Smooth muscle cell (in vitro differentiated cells): ENCODE data around the gene FYN. TPM values are rescaled to one million over a fixed set of nuclear protein-coding genes. Genes with fewer than 3 reads are reported as not detected.
"Not testable (repeated sequence)": the region's sequence is repeated elsewhere in the genome, so short reads cannot be mapped to it uniquely, and the experiment has no call there.

ENCODE experiments used
- DNase-seq: peaks from one replicate; lab custom pipeline; 2025; ENCODE audit not compliant: unreplicated experiment; lab: John Stamatoyannopoulos, UW
- H2AFZ ChIP-seq: fragments of 200-600 bp; sonication (generic); 2 replicates; pipeline ENCODE4 v1.6.0; 2016; ENCODE audit warnings: antibody characterized with exemption, low read depth, mild to moderate bottlenecking
- H3F3A ChIP-seq: fragments of 200-600 bp; sonication (generic); 2 replicates; pipeline ENCODE4 v1.6.0; 2017; ENCODE audit warnings: antibody characterized with exemption, low read depth
- H3K27ac ChIP-seq: fragments of 200-600 bp; sonication (generic); 2 replicates; pipeline ENCODE4 v1.5.1; 2016; ENCODE audit warnings: low read depth, mild to moderate bottlenecking
- H3K27me3 ChIP-seq: fragments of 200-600 bp; sonication (generic); 2 replicates; pipeline ENCODE4 v1.6.1; 2016; ENCODE audit warnings: low read depth, mild to moderate bottlenecking
- H3K36me3 ChIP-seq: fragments of 200-600 bp; sonication (generic); 2 replicates; pipeline ENCODE4 v1.5.1; 2016; ENCODE audit warnings: low read depth
- H3K4me1 ChIP-seq: fragments of 200-600 bp; sonication (generic); 2 replicates; pipeline ENCODE4 v1.5.1; 2016; ENCODE audit warnings: low read depth
- H3K4me2 ChIP-seq: fragments of 200-600 bp; sonication (generic); 2 replicates; pipeline ENCODE4 v1.6.0; 2016; ENCODE audit warnings: mild to moderate bottlenecking
- H3K4me3 ChIP-seq: fragments of 200-600 bp; sonication (generic); 2 replicates; pipeline ENCODE4 v1.5.1; 2016; ENCODE audit warnings: mild to moderate bottlenecking
- H3K79me2 ChIP-seq: fragments of 200-600 bp; sonication (generic); 2 replicates; pipeline ENCODE4 v1.6.0; 2016; ENCODE audit warnings: low read depth, mild to moderate bottlenecking
- H3K9ac ChIP-seq: fragments of 200-600 bp; sonication (generic); 2 replicates; pipeline ENCODE4 v1.6.0; 2016; ENCODE audit warnings: low read depth
- H3K9me3 ChIP-seq: fragments of 200-600 bp; sonication (generic); replicated peaks from 2 replicates; pipeline ENCODE4 v1.5.1; 2016; ENCODE audit warnings: low read depth
- H4K20me1 ChIP-seq: fragments of 200-600 bp; sonication (generic); 2 replicates; pipeline ENCODE4 v1.6.0; 2016; ENCODE audit warnings: low read depth
- WGBS: methylation state at CpG from one replicate; pipeline ENCODE4 v1.1.7; 2016; ENCODE audit warnings: low lambda C conversion rate; 5-methylcytosine and 5-hydroxymethylcytosine counted together
- polyA plus RNA-seq: library from polyadenylated mRNA; unstranded; fragments of >200 nt; fragmentation: Nextera tagmentation; extraction: Ambion mirVana; gene quantifications from 2 replicates; pipeline ENCODE4 v1.2.1, GENCODE V29; 2016
- total RNA-seq: library from RNA; depleted of rRNA; stranded (reverse); fragments of >200 nt; gene quantifications from 2 replicates; pipeline ENCODE4 v1.2.3, GENCODE V29; 2014
- TF ChIP-seq, protein P1 (sequence below): fragments of 200-600 bp; sonication (generic); IDR thresholded peaks from 2 replicates; pipeline ENCODE4 v1.5.1; 2017; ENCODE audit warnings: borderline replicate concordance, mild to moderate bottlenecking, antibody characterized with exemption; ENCODE audit not compliant: insufficient read depth, poor library complexity, severe bottlenecking

The FYN gene
- total and polyA plus RNA-seq, 2 experiments from 2014 or later, result 110 to 138 TPM

DNA sequence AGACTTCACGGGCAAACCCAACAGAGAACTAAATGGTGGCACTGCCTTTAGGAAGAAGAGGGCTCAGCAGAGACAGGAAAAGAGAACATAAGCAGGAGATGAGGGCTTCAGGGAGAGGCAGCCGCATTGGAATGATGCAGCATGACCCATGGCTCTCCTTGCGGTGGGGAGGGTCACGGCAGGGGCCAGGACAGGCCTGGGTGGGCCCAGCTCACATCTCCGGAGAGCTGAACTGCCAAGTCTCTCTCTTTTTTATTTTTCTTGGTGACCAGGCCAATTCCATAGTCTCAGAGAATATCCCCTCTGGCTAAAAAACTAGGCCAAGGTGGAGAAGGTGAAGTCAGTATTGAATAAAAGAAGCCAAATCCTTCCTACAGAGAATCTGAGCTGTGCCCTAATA is 190.1 kb downstream of the FYN start:
- no peaks in the 10 kb centered on the region for H3K27me3 ChIP-seq
- H3K9ac ChIP-seq, result no peak overlapping the region
- no peak overlapping the region for H2AFZ ChIP-seq
- no peak overlapping the region for H3K27ac ChIP-seq
- no peaks in the 10 kb centered on the region for H3K9me3 ChIP-seq
- H3K4me2 ChIP-seq, result no peak overlapping the region
- H3K79me2 ChIP-seq, result no peaks in the 10 kb centered on the region
- H3K4me3 ChIP-seq, result no peak overlapping the region
- DNase-seq, result no peak
- H3F3A ChIP-seq, result no peaks in the 10 kb centered on the region
- no peaks in the 10 kb centered on the region for H3K36me3 ChIP-seq
- 95% methylated on average over 5 of the region's 5 CpGs for WGBS
- H4K20me1 ChIP-seq, result peaks cover 17% of the 10 kb centered on the region
- TF ChIP-seq, protein P1, sequence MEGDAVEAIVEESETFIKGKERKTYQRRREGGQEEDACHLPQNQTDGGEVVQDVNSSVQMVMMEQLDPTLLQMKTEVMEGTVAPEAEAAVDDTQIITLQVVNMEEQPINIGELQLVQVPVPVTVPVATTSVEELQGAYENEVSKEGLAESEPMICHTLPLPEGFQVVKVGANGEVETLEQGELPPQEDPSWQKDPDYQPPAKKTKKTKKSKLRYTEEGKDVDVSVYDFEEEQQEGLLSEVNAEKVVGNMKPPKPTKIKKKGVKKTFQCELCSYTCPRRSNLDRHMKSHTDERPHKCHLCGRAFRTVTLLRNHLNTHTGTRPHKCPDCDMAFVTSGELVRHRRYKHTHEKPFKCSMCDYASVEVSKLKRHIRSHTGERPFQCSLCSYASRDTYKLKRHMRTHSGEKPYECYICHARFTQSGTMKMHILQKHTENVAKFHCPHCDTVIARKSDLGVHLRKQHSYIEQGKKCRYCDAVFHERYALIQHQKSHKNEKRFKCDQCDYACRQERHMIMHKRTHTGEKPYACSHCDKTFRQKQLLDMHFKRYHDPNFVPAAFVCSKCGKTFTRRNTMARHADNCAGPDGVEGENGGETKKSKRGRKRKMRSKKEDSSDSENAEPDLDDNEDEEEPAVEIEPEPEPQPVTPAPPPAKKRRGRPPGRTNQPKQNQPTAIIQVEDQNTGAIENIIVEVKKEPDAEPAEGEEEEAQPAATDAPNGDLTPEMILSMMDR, result no peak
- peaks cover 25% of the 10 kb centered on the region for H3K4me1 ChIP-seq

GRCh38 chr6:111681860-111682259 is 191.4 kb downstream of the FYN start:
- H3F3A ChIP-seq, result no peaks in the 10 kb centered on the region
- H3K4me1 ChIP-seq, result peaks cover 32% of the 10 kb centered on the region
- no peak overlapping the region for H3K4me2 ChIP-seq
- 63% methylated on average over 3 of the region's 3 CpGs for WGBS
- no peak overlapping the region for H3K4me3 ChIP-seq
- TF ChIP-seq, protein P1, result no peak
- no peak overlapping the region for H2AFZ ChIP-seq
- peaks cover 12% of the 10 kb centered on the region for H4K20me1 ChIP-seq
- no peak for DNase-seq
- no peaks in the 10 kb centered on the region for H3K9me3 ChIP-seq
- H3K27ac ChIP-seq, result no peak overlapping the region
- H3K79me2 ChIP-seq, result no peaks in the 10 kb centered on the region
- no peaks in the 10 kb centered on the region for H3K36me3 ChIP-seq
- no peak overlapping the region for H3K9ac ChIP-seq
- H3K27me3 ChIP-seq, result no peaks in the 10 kb centered on the region

DNA sequence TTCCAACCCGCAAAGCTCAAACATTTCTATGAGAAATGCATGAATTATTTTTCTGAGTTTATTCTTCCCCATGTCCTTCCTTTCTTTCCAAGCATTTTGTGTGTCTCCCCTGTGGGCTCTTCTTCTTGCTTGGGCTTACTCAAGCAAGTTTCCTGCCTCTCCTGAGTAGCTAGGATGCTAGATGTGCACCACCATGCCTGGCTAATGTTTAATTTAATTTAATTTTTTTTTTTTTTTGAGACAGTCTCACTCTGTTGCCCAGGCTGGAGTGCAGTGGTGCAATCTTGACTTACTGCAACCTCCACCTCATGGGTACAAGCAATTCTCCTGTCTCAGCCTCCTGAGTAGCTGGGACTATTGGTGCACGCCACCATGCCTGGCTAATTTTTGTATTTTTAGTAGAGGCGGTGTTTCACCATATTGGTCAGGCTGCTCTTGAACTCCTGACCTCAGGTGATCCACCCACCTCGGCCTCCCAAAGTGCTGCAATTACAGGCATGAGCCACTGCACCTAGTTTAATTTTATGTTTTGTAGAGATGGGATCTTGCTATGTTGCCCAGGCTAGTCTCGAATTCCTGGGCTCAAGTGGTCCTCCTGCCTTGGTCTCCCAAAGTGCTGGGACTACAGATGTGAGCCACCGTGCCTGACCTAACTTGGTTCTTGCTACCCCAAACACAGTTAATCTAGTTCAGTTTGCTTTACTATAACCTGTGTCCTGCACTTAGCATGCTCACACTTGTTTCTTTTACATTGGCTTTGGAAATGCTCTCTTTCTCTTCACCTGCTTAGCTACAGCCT is 192.2 kb downstream of the FYN start:
- Histone ChIP-seq H3K4me1 (peaks cover 35% of the 10 kb centered on the region), H4K20me1 (peaks cover 12% of the 10 kb centered on the region)
- DNase-seq, H3K27me3 ChIP-seq, H2AFZ ChIP-seq, H3K9ac ChIP-seq, H3K79me2 ChIP-seq, H3K36me3 ChIP-seq, H3K4me2 ChIP-seq, H3F3A ChIP-seq, H3K9me3 ChIP-seq, H3K27ac ChIP-seq, H3K4me3 ChIP-seq: not testable (repeated sequence)
- 97% methylated on average over 6 of the region's 6 CpGs for WGBS

DNA sequence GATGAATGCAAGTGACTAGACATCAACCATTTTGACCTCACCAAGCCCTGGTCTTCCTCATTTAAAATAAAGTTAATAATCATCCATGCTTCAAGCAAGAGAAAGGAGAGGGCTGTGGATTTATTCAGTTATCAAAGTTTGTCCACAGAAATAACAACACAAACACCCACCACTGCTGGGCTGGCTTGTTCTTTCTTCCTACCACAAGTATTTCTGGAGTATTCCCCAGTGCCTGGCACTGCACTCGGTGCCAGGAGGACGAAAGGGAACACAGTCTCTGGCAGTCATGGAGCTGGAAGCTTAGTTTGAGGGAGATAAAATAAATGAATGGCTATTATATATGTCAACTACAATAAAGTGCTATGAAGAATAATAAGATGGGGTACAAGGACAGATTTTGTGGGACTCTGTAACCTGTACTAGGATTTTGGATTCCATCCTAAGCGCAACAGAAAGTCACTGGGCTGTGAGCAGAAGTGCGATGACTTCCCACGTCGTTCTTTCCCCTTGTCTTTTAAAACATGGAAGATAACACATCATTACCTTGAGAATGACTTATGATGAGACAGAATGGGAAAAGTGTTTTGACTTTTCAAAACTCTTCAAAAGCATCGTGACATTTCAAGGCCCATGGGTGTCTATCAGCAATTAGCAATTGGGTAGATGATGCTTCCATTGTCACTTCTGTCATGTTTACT is 193.1 kb downstream of the FYN start:
- no peak for DNase-seq
- Histone ChIP-seq H4K20me1 (peaks cover 10% of the 10 kb centered on the region), H3K36me3 (peaks cover 5% of the 10 kb centered on the region), H3K4me1 (peaks cover 30% of the 10 kb centered on the region), H3K9me3 (no peaks in the 10 kb centered on the region), H3K27me3 (no peaks in the 10 kb centered on the region), H3K79me2 (no peaks in the 10 kb centered on the region), H3F3A (no peaks in the 10 kb centered on the region), H3K27ac (no peak overlapping the region), H3K9ac (no peak overlapping the region), H3K4me2 (no peak overlapping the region), H2AFZ (no peak overlapping the region), H3K4me3 (no peak overlapping the region)
- TF ChIP-seq, protein P1, result no peak
- WGBS, result 93% methylated on average over 7 of the region's 7 CpGs
